Activated T-helper 9 cell treated with anti-CD3 and anti-CD28 coated beads, Interleukin-2, amount 50 U/mL, for 16 hours (primary cell): Measurements from ENCODE around the gene CDHR3.
"Not testable (repeated sequence)": the region's sequence is repeated elsewhere in the genome, so short reads cannot be mapped to it uniquely, and the experiment has no call there.

Experiments
- DNase-seq: peaks from one replicate; pipeline ENCODE4 v3.0.0-alpha.2; 2020; ENCODE audit warnings: low read depth

The CDHR3 gene

GRCh38 chr7:105962353-105962752 is 711 bp upstream of the CDHR3 start:
- DNase-seq: no peak

- DNase-seq: no peak
Observed at GRCh38 chr7:105971845-105972244, 8.8 kb downstream of the CDHR3 start.

GRCh38 chr7:105972276-105972675 is 9.2 kb downstream of the CDHR3 start:
- no peak for DNase-seq

- DNase-seq: no peak
Observed at GRCh38 chr7:105974471-105974870, 11.4 kb downstream of the CDHR3 start.

- DNase-seq: no peak
Observed at GRCh38 chr7:105975770-105976417, 12.8 kb downstream of the CDHR3 start.

- DNase-seq: no peak
Observed at GRCh38 chr7:105976868-105977267, 13.8 kb downstream of the CDHR3 start.

GRCh38 chr7:105978035-105978434 is 15.0 kb downstream of the CDHR3 start:
- no peak for DNase-seq

GRCh38 chr7:105978974-105979373 is 15.9 kb downstream of the CDHR3 start:
- no peak for DNase-seq

GRCh38 chr7:105979405-105979804 is 16.3 kb downstream of the CDHR3 start:
- no peak for DNase-seq

GRCh38 chr7:105980645-105981396 is 17.8 kb downstream of the CDHR3 start:
- DNase-seq: no peak

- DNase-seq: no peak
Observed at GRCh38 chr7:105982388-105982787, 19.3 kb downstream of the CDHR3 start.

- DNase-seq: not testable (repeated sequence)
Observed at GRCh38 chr7:105984808-105985207, 21.7 kb downstream of the CDHR3 start.

- DNase-seq: no peak
Observed at GRCh38 chr7:105985229-105985628, 22.2 kb downstream of the CDHR3 start.

- DNase-seq: no peak
Observed at GRCh38 chr7:105985672-105986215, 22.7 kb downstream of the CDHR3 start.

GRCh38 chr7:105987046-105987445 is 24.0 kb downstream of the CDHR3 start:
- DNase-seq: no peak

GRCh38 chr7:105988276-105988675 is 25.2 kb downstream of the CDHR3 start:
- DNase-seq: no peak

- DNase-seq: no peak
Observed at GRCh38 chr7:105989191-105989590, 26.1 kb downstream of the CDHR3 start.

GRCh38 chr7:105989686-105990085 is 26.6 kb downstream of the CDHR3 start:
- DNase-seq: no peak

- no peak for DNase-seq
Observed at GRCh38 chr7:105990141-105990540, 27.1 kb downstream of the CDHR3 start.

GRCh38 chr7:105990727-105991453 is 27.8 kb downstream of the CDHR3 start:
- no peak for DNase-seq

- no peak for DNase-seq
Observed at GRCh38 chr7:105992905-105993304, 29.8 kb downstream of the CDHR3 start.

- DNase-seq: no peak
Observed at GRCh38 chr7:105996860-105997737, 34.0 kb downstream of the CDHR3 start.
